Measurements from ENCODE around the gene SLC25A12.

The SLC25A12 gene

GRCh38 chr2:171858397-171858958, 35.6 kb downstream of the SLC25A12 start:
- TF ChIP-seq CTCF (IDR thresholded peaks at IDR 0.05; ENCODE audit: borderline replicate concordance, control extremely low read depth, extremely low read depth, insufficient read depth, missing control alignments) = no peak
- in situ Hi-C loops (cut with MboI; ENCODE audit: low sequenced_read_pairs, unreplicated experiment) = no loop called here
- DNase-seq (ENCODE audit: low spot score) = no peak

- in situ Hi-C loops (cut with MboI; ENCODE audit: low sequenced_read_pairs, unreplicated experiment) = no loop called here
- no peak for TF ChIP-seq CTCF (IDR thresholded peaks at IDR 0.05; ENCODE audit: borderline replicate concordance, control extremely low read depth, extremely low read depth, insufficient read depth, missing control alignments)
- DNase-seq (ENCODE audit: low spot score) = no peak
Measured at GRCh38 chr2:171855401-171855800, 38.6 kb downstream of the SLC25A12 start.

- TF ChIP-seq CTCF (IDR thresholded peaks at IDR 0.05; ENCODE audit: borderline replicate concordance, control extremely low read depth, extremely low read depth, insufficient read depth, missing control alignments) = no peak
- no peak for DNase-seq (ENCODE audit: low spot score)
- in situ Hi-C loops (cut with MboI; ENCODE audit: low sequenced_read_pairs, unreplicated experiment) = no loop called here
Measured at GRCh38 chr2:171852366-171852888, 41.6 kb downstream of the SLC25A12 start.

- no peak for DNase-seq (ENCODE audit: low spot score)
- in situ Hi-C loops (cut with MboI; ENCODE audit: low sequenced_read_pairs, unreplicated experiment) = no loop called here
- TF ChIP-seq CTCF (IDR thresholded peaks at IDR 0.05; ENCODE audit: borderline replicate concordance, control extremely low read depth, extremely low read depth, insufficient read depth, missing control alignments) = no peak
Measured at GRCh38 chr2:171847627-171848026, 46.4 kb downstream of the SLC25A12 start.

GRCh38 chr2:171846894-171847293, 47.1 kb downstream of the SLC25A12 start:
- no peak for DNase-seq (ENCODE audit: low spot score)
- TF ChIP-seq CTCF (IDR thresholded peaks at IDR 0.05; ENCODE audit: borderline replicate concordance, control extremely low read depth, extremely low read depth, insufficient read depth, missing control alignments) = no peak
- in situ Hi-C loops (cut with MboI; ENCODE audit: low sequenced_read_pairs, unreplicated experiment) = no loop called here

GRCh38 chr2:171841996-171842395, 52.0 kb downstream of the SLC25A12 start:
- in situ Hi-C loops (cut with MboI; ENCODE audit: low sequenced_read_pairs, unreplicated experiment) = no loop called here
- DNase-seq (ENCODE audit: low spot score) = no peak
- no peak for TF ChIP-seq CTCF (IDR thresholded peaks at IDR 0.05; ENCODE audit: borderline replicate concordance, control extremely low read depth, extremely low read depth, insufficient read depth, missing control alignments)
